HG03342 (cell line): ENCODE measurements around the gene ISCA1.

ENCODE experiments used
- ATAC-seq: cut with Tn5 transposase; IDR thresholded peaks from one replicate; pipeline ENCODE4 v1.9.1; 2021; ENCODE audit warnings: mild to moderate bottlenecking, moderate library complexity; ENCODE audit not compliant: unreplicated experiment

The ISCA1 gene

DNA sequence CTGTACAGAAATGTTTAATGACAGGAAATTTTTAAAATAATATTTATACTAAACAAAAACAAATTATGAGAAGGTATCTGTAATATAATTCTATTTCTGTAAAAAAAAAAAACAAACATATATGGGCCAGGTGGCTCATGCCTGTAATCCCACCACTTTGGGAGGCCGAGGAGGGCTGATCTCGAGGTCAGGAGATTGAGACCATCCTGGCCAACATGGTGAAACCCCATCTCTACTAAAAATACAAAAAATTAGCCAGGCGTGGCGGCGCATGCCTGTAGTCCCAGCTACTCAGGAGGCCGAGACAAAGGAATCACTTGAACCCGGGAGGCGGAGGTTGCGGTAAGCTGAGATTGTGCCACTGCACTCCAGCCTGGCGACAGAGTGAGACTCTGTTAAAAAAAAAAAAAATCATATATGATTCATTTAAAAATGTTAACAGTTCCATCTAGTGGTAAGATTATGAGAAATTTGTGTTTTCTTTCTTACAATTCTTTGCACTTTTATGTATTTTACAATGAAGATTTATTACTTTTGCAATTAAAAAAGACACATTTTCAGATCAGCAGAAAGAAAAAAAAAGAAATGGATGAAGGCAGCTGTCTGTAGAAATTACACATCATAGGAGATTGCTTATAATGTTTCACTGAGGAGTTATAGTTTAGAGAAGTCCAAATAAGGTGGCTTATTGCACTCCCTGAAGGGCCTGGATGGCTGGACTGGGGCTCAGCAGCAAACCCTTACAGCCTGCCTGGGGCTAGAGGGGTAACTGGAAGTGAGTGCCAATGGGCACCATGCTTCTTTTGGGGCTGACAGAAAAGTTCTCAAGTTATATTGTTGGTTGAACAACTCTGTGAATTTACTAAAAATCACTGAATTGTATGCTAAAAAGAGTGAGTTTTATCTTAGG is 43.2 kb downstream of the ISCA1 start:
- ATAC-seq: no peak

- ATAC-seq: no peak
Measured at GRCh38 chr9:86230858-86231257, 51.5 kb downstream of the ISCA1 start.

DNA sequence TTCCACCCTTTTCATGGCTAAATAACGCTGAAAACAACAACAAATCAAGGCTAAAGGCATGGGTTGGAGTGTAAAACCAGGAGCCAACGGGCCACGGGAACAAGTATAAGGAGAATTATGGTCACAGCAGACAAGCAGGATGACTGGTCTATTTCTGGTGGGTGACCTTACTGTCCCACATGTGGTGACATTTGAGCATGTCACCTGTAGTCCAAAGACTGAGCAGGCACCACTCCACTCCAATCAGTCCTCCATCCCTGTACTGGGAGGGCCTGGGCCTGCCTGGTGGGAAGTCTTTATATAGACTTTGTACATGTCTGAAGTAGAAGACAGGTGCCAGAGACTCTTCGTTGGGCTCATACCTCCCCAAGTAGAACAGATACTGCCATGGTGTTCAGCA is 59.7 kb downstream of the ISCA1 start:
- ATAC-seq: no peak

DNA sequence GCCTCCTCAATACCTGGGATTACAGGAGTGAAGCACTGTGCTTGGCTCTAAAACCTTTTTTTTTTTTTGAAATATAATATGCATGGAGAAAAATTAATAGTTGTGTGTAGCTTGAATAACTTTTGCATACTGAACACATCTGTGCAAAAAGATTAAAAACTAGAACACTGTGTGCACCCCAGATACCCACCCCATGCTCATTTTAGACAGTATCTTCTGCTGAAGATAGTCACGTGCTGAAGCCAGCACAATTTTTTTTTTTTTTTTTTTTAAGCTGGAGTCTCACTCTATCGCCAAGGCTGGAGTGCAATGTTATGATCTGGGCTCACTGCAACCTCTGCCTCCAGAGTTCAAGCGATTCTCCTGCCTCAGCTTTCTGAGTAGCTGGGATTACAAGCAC is 62.7 kb downstream of the ISCA1 start:
- no peak for ATAC-seq

GRCh38 chr9:86217076-86217755 is 65.1 kb downstream of the ISCA1 start:
- no peak for ATAC-seq
